OCI-LY3 (cell line): ENCODE measurements around the gene FAM216A.

Experiments used
- EZH2phosphoT487 ChIP-seq: fragments of 200-600 bp; shearing (Covaris generic); IDR thresholded peaks from 2 replicates; pipeline ENCODE4 v1.6.1; 2018; ENCODE audit warnings: antibody characterized with exemption, mixed run types, low read depth
- TF ChIP-seq, protein P1 (sequence below): fragments of 200-600, 300-600 bp; sonication (generic); IDR thresholded peaks from 2 replicates; pipeline ENCODE4 v1.5.1; 2014; ENCODE audit warnings: antibody characterized with exemption, low read length, low read depth

DNA sequence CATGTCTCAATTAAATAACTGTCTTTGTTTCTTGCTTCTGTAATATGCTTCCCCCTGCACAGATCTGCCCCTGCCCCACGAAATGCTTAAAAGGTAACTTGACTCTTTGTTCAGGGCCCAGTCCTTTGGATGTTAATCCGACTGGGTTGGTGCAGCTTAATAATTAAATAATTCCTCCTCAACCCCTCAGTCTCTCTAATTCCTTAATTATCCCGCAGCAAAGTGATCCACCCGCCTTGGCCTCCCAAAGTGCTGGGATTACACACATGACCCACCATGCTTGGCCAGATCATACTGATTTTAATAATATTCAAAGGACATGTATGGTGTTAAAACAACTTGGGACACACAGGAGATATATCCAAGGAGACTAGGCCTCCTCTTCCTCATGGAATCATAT is 46.9 kb upstream of the FAM216A start:
- TF ChIP-seq, protein P1, sequence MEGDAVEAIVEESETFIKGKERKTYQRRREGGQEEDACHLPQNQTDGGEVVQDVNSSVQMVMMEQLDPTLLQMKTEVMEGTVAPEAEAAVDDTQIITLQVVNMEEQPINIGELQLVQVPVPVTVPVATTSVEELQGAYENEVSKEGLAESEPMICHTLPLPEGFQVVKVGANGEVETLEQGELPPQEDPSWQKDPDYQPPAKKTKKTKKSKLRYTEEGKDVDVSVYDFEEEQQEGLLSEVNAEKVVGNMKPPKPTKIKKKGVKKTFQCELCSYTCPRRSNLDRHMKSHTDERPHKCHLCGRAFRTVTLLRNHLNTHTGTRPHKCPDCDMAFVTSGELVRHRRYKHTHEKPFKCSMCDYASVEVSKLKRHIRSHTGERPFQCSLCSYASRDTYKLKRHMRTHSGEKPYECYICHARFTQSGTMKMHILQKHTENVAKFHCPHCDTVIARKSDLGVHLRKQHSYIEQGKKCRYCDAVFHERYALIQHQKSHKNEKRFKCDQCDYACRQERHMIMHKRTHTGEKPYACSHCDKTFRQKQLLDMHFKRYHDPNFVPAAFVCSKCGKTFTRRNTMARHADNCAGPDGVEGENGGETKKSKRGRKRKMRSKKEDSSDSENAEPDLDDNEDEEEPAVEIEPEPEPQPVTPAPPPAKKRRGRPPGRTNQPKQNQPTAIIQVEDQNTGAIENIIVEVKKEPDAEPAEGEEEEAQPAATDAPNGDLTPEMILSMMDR: no peak
- no peak for TF ChIP-seq EZH2phosphoT487
